Measurements from ENCODE around the gene SULT1C2. TPM values are rescaled to one million over a fixed set of nuclear protein-coding genes. Genes with fewer than 3 reads are reported as not detected.

The SULT1C2 gene
- total and polyA plus RNA-seq, 2 of the 8 experiments (the other 6 are each of a cell fraction or from before 2014, with no cell fraction given), result 2.2 to 2.8 TPM

- no peak for FAIRE-seq
- H3K4me2 ChIP-seq (ENCODE audit: insufficient read depth in 1 of 2, low read depth in 2 of 2, low read length in 2 of 2), result no peak overlapping the region
These were observed 36.0 kb downstream of the SULT1C2 start for GRCh38 chr2:108324531-108325255.

More at GRCh38 chr2:108324531-108325255, 36.0 kb downstream of the SULT1C2 start:
- Histone ChIP-seq H3K14ac (ENCODE audit: insufficient read length) (no peak overlapping the region), H3K4me3 (ENCODE audit: extremely low read depth in 1 of 4, insufficient read depth in 2 of 4, low read depth in 3 of 4, low read length in 4 of 4) (no peak overlapping the region), H3K9me3 (ENCODE audit: insufficient read depth in 2 of 2, low read depth in 1 of 2, low read length in 1 of 2) (no peaks in the 10 kb centered on the region), H3K79me2 (ENCODE audit: control insufficient read depth in 1 of 2, insufficient read depth in 2 of 2, low read length in 2 of 2) (no peaks in the 10 kb centered on the region), H4K5ac (ENCODE audit: insufficient read length, low read depth, low read length) (no peak overlapping the region), H3K27me3 (replicated peaks in 1 of 4; ENCODE audit: control insufficient read depth in 3 of 4, extremely low read depth in 1 of 4, insufficient read depth in 3 of 4, low read length in 3 of 4) (no peaks in the 10 kb centered on the region), H2AK5ac (ENCODE audit: low read depth, low read length) (no peak overlapping the region), H4K8ac (ENCODE audit: extremely low read depth, insufficient read depth, low read length) (no peak overlapping the region), H3K27ac (ENCODE audit: low read depth, low read length) (no peak overlapping the region), H3K79me1 (ENCODE audit: low read depth, low read length) (no peaks in the 10 kb centered on the region), H3K23ac (ENCODE audit: insufficient read length) (no peak overlapping the region), H3K56ac (replicated peaks; ENCODE audit: insufficient read length, low read depth, low read length) (no peak overlapping the region), H4K20me1 (replicated peaks in 1 of 2; ENCODE audit: control insufficient read depth in 1 of 2, insufficient read depth in 2 of 2, low read length in 2 of 2) (no peaks in the 10 kb centered on the region), H2BK120ac (replicated peaks; ENCODE audit: low read depth, low read length) (no peak overlapping the region), H3K23me2 (ENCODE audit: low read depth, low read length) (no peaks in the 10 kb centered on the region), H3K4ac (replicated peaks; ENCODE audit: insufficient read length, low read depth, low read length) (no peak overlapping the region), H3K9ac (replicated peaks in 1 of 4; ENCODE audit: extremely low read depth in 1 of 4, low read depth in 3 of 4, low read length in 3 of 4) (no peak overlapping the region), H3K18ac (ENCODE audit: extremely low read depth, low read length) (no peak overlapping the region), H4K91ac (replicated peaks; ENCODE audit: insufficient read length, low read length) (no peak overlapping the region), H2BK12ac (ENCODE audit: low read depth, low read length) (no peak overlapping the region), H2AFZ (ENCODE audit: low read length) (no peak overlapping the region), H2BK15ac (ENCODE audit: low read length) (no peak overlapping the region), H3K36me3 (ENCODE audit: control insufficient read depth in 2 of 4, insufficient read depth in 4 of 4, low read length in 3 of 4) (no peaks in the 10 kb centered on the region), H2BK5ac (ENCODE audit: low read depth, low read length) (no peak overlapping the region), H3K4me1 (replicated peaks in 1 of 4; ENCODE audit: control insufficient read depth in 3 of 4, insufficient read depth in 4 of 4, low read length in 3 of 4) (no peaks in the 10 kb centered on the region), H2BK20ac (ENCODE audit: low read length) (no peak overlapping the region)
- TF ChIP-seq GTF2F1 (IDR thresholded peaks at IDR 0.05; ENCODE audit: borderline replicate concordance, low read depth, low read length), result no peak
- no peak for TF ChIP-seq YY1 (IDR thresholded peaks at IDR 0.05; ENCODE audit: low read depth, low read length)
- no peak for TF ChIP-seq CHD1 (IDR thresholded peaks at IDR 0.05; ENCODE audit: low read depth, low read length)
- TF ChIP-seq EZH2 (IDR thresholded peaks at IDR 0.05; ENCODE audit: low read depth, low read length, severe bottlenecking), result no peak
- POLR2A ChIA-PET (ENCODE audit: partially characterized antibody), result interaction anchor here (0.6 kb wide), 1 partner anchor 58 kb away, joined by 5 read pairs; no protein-coding TSS in a partner anchor
- CTCF ChIA-PET (ENCODE audit: partially characterized antibody), result no interaction called here
- DNase-seq (ENCODE audit: low read depth in 1 of 2, low spot score in 2 of 2), result no peak
- 86% methylated on average over 2 of the region's 2 CpGs; no CpG with 5 or more reads in 1 of the 2 experiments for WGBS, 2 experiments (ENCODE audit: extremely low coverage in 1 of 2, insufficient coverage in 1 of 2, insufficient read length in 1 of 2, insufficient replicate concordance in 2 of 2, low coverage in 1 of 2, low lambda C conversion rate in 2 of 2, missing lambda C conversion rate in 1 of 2)

Data from H1 (cell line).